NCI-H510A (cell line): Measurements from ENCODE around the gene COX19.

Source experiments
- DNase-seq: peaks from one replicate; lab custom pipeline; 2025; lab: John Stamatoyannopoulos, UW

The COX19 gene, protein sequence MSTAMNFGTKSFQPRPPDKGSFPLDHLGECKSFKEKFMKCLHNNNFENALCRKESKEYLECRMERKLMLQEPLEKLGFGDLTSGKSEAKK

DNA sequence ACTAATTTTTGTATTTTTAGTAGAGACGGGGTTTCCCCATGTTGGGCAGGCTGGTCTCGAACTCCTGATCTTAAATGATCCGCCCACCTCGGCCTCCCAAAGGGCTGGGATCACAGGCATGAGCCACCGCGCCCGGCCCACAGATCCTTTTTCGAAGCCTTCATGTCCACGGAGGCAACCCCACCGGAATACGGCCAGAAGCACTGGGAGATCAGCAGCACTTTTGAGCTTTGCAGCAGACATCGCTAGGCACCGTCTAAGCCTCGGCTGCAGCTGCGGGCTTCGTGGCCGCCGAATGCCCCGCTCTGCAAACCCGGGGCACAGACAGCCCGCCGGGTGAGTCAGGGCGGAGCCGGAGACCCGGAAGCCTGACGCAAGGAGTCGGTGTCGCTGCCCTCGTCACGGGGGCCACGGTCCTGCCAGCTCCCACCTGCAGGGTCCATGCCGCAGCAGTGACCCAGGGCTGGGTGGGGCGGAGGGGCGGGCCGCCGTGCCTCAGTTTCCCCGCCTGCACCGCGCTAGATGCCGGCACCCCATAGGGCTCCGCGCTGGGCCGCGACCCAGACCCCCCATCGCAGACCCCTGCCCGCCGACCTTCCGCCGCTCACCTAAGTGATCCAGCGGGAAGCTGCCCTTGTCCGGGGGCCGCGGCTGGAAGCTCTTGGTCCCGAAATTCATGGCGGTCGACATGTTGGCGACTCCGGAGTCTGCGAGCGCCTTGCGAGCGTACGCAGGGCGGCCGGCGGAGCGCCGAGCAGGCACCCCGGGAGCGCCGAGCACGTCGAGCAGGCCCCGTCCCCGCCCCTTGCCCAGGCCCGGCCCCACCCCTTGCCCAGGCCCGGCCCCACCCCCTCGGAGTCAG is at the start of gene COX19:
Gene COX19 (minus strand): TSS at position 730 of the 862 bp plus-strand sequence. CDS start 40 bp downstream, at position 690.
- DNase-seq, result peak; percentile 47

DNA sequence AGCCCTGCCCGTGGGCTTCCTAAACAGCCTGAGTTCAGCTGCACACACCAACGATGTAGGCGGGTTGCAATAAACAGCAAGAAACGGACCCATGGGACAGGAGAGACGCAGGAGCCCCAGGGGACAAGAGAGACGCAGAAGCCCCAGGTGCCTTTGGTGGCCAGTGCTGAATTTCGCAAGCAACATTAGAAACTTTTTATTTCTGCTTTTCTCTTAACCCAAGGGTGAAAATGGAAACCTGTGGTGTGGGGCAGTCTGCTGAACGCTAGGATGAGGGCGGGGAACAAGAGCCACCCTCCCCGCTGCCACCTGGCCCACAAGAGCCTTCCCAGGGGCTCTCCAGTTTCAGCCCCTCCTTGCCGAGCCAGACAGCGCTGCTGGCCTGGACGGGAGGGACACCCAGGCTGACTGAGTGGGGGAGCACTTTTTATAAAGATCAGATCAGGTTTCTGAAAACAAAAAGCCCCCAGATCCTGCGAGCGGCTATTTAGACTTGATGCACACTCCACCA is 49.0 kb upstream of the COX19 start:
- no peak for DNase-seq

DNA sequence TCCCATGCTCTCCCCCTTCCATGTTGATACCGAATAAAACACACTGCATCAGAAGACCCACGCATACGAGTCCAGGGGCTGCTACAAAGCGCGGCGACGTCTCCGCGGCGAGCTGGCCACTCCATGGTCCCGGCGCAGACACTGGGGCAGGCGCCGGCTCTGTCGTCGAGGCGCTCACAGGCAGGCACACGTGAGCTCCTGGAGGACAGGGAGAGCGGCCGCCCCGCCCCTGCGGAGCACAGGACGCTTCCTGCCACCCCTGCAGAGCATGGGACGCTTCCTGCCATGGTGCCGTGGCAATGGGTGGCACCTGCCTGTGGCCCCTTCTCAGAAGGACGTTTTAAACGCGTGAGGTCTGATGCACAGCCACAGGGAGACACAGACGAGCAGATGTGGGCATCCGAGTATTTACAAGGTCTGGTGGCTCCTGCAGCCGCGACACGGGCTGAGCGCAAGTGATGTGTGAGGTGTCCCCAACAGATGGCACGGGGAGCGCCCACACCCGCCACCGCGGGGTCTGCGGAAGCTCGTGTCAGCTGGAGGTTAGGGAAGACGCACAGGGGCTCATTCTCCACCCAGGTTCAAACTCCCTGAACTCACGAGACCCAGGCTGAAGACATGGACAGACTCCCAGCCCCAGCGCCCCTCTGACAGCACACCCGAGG is 47.6 kb upstream of the COX19 start:
- DNase-seq, result no peak

DNA sequence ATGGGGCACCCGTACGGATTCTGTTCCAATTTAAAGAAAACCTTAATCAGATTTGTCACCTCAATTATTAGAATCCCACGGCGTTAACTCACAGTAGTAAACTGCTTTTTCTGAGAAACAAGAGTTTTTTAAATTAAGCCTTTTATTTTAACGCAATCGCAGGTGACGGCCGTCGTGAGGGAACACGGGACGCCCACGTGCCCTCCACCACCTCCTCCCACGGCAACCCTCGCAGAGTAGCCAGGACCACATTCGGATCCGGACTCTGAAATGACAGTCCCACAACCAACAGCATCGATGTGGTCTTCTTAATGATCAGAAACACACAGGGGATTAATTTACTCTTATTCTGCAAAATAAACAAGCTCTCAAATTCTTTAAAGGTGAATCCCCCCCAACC is 47.0 kb upstream of the COX19 start:
- no peak for DNase-seq

DNA sequence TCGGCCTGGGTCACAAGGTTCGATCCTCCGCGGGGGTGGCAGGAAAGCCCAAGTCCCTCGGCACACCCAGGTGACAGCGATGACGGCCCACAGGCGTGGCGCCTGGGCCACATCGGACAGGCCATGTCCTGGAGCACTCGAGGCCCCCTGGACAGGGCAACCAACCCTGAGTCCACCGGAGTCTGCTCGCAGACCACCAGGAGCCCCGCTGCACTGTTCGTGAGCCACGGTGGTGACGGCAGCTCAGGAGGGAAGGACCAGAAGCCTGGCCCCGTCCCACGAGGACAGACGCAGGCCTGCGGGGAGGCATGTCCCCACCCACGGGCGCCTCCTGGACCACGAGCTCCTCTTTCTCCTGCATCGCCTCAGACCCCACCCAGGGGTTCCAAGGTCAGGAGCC is 46.6 kb upstream of the COX19 start:
- no peak for DNase-seq

DNA sequence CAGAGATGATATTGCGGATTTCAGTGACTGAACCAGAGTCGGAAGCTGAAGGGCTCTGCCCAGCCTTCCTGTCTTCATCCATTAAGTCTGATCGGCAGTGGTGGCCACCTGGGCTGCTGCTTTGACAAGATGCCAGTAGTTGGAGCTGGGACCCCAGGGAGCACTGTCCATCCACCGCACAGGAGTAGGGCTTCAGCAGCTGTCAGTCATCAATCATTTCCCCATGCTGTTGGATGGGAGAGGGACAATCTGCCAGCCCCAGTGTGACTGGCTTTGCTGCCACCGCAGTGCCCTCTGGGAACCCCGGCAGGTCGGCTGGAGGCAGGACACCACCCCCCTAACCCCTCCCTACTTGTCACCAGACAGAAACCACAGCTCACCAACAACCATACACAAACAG is 46.0 kb upstream of the COX19 start:
- no peak for DNase-seq

DNA sequence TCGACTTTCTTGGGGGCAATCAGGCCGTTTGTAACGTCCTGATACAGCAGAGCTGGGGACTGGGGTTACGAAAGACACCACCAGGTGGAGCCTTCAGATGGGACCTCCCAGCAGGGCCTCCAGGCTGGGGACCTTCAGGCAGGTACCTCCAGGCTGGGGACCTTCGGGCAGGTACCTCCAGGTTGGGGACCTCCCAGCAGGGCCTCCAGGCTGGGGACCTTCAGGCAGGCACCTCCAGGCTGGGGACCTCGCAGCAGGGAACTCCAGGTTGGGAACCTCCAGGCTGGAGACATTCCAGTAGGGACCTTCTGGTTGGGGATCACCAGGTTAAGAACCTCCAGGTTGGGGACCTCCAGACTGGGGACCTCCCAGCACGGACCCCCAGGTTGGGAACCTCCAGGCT is 45.5 kb upstream of the COX19 start:
- no peak for DNase-seq

DNA sequence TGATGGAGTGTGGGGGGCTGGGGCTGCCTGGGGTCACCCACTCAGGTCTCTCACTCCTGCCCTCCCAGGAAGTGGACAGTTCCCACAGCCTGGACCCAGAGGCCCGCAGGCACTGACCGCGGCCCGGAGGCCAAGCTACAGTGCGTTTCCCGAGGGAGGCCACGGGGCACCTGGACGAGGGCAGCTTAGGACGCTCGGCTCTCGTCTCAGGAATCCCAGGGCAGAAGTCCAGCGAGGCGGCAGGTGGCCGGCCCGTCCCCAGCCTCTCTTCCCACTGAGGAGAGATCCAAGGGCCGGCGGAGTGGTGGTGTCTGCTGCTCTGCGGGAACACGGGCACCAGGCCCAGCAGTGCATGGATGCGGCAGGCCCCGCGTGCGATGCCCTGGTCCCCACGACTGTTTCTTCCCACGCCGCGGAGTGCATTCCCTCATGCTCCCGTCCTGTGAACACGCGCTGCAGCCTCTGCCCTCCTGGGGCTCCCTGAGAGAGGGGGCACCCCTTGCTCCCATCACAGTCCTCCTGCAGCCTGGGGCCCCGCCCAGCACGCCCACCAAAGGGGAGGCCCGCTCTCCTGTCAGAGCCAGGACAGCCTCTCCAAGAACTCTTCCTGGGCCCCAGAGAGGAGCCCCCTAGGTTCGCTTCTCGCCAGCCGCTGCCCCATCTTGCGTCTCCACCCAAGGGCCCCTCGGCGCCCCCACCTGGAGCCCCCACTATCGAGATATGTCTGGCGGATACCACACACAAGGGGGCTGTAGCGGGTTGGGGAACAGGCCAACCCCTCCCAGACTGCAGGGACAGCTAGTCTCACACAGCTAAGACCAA is 44.7 kb upstream of the COX19 start:
- no peak for DNase-seq

DNA sequence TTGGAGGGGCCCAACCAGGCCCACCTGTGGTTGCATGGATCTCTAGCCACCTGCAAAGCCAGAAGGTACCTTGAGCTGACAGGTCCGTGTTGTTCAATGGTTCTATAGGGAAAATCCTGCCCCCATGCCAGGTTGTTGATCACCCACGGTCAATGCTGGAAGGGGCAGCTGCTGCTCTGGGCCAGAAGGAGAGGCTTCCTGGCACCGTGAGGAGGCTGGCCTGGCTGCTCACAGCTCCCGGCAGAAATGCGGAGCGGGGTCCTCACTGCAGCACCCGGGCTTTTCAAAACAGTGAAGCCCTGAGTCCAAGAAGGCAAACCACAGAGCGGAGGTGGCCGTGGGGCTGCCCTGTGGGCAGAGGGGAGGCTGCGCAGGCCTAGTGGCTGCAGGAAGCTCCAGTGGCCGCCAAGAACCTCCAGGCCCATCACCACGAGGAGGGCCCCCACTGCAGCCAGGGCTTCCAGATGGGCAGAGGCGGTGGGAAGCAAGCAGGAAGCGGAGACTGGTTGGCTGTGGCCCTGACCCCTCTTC is 44.0 kb upstream of the COX19 start:
- DNase-seq, result no peak

DNA sequence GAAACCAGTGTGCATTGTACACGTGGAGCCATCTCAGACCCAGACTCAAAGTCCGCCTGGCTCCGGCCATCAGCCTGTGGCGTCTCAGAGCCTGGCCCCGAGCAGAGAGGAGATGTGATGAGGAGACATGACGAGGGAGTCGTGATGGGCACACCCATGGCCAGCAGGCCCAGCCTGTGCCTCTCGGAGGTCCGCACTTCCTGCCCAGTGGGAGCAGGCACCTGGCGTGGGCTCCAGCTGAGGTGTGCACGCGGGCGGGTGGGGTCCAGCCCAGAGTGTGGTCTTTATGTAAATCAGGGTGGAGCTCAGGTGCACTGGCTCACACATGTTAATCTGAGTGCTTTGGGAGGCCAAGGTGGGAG is 43.0 kb upstream of the COX19 start:
- DNase-seq, result no peak

DNA sequence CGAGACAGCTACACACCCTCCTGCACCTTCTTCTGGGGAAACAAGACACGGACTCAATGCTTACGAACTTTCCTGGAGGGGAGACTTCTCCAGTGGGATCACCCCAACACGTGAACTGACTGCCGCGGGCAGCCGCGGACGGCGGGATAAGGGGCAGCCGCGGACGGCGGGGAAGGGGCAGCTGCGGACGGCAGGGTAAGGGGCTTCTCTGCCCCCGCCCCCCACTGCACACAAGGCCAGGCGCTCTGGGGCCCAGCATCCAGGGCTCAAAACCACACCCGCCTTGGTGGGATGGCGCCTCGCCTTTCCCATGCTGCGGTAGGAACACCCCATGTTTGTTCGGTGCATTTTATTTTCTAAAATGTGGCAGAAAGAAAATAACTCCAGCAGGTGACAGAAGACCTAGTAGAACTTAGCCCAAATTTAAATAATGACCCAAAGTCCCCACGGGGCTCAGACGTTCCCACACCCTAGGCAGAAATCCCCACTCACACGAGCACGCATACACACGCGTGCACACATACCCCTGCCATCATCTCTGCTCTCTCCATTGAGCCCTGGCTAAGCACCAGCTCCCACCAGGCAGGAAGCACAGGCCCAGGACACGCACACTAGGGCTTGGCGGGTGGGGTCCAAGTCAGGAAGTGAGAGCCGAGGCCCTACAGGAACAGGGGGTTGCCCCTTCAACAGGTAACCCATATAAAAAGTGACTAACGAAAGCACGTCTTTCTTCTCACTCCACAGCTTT is 42.4 kb upstream of the COX19 start:
- no peak for DNase-seq

DNA sequence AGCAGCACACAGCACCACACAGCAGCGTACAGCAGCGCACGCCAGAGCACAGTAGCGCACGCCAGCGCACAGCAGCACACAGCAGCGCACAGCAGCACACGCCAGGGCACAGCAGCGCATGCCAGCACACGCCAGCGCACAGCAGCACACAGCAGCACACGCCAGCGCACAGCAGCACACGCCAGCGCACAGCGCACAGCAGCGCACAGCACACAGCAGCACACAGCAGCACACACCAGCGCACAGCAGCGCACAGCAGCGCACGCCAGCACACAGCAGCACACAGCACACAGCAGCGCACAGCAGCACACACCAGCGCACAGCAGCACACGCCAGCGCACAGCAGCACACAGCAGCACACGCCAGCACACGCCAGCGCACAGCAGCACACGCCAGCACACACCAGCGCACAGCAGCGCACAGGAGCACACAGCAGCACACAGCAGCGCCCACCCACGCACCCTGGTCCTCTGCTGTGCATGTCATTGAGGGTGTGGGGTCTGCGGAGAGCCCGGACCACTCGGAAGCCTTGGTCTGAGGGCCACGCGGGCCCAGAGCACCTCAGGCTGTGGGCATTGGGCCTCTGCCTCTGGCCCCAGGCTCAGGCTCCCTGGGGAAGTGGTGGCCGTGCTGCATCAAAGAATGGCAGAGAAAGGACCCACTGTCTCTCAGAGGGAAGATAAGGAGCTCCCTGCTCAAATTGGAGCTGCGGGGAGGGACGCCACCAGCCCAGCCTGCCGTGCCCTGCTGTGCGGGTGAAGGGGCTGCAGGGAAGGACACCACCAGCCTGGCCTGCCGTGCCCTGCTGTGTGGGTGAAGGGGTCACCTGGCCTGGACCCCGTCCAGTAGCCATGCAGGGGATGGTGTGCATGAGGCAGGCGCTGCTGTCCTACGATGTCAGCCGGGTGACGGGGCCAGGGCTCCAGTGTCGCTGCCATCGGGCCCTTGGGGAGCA is 41.5 kb upstream of the COX19 start:
- DNase-seq, result no peak

DNA sequence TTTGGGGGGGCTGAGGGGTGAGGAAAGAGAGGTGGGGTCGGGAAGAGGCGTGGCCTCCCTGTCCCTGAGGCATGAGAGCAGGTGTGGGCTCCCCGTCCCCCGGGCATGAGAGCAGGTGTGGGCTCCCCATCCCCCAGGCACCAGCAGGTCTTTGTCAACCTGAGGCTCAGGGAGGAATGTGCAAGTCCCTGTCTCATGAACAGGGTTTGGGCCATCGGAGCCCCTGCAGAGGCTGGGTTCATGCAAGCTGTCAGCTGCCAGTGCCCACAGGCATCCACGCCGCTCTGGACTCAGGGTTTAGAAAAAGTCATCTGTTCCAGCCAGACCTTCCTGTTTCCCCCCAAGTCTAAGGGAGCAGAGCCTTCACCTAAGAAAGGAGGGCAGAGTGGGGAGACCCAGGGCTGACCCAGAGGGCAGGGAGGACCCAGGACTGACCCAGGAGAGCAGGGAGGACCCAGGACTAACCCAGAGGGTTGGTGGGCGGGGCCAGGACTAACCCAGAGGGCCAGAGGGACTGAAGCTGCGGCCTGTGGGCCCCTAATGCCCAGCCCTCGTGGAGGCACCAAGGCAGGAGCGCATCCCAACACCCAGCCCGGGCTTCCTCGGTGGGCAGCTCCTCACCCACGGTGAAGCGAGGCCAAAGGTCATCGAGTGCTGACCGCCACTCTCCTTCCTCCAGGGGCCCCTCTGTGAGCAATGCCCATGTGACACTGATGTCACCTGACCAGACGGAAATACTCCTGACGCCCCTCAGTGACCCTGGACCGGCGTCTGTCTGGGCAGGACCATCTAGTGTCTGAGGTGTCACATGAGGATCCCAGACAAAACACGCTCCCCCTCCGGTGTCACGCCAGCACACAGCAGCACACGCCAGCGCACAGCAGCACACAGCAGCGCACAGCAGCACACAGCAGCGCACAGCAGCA is 40.1 kb upstream of the COX19 start:
- DNase-seq, result no peak

DNA sequence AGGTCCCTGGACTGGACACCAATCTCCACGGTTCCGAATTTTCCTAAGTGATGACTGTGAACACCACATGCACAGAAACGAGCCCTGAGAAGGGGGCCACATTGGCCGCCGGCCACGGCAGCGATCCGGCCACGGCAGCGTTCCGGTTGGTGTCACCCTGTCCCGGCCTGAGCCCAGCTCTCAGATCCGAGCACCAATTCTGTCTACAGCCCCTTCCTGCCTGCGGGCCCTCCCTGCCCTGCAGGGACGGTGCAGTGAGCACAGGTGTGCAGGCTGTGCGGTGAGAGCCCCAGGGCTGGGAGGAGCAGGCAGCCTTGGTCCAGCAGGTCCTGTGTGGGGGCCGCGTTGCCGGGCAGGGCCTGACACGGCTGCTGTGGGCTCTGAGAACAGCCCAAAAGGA is 39.3 kb upstream of the COX19 start:
- no peak for DNase-seq

DNA sequence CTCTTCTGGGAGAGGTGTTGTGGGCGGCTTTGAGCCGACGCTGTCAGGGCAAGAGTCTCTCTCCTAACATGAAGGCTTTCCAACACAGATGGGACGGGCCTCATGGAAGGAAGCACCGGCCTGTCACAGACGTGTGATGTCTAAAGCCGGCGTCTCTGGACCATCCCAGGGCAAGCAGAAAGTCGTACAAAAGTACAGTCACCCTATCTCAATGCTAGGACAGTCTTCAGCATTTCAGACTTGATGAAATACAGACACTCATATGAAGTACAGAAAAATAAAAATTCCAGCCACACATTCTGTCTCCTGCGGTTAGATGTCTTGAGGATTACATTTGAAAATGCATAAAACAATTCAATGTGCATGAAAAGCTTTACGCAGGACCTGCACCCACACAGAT is 38.2 kb upstream of the COX19 start:
- DNase-seq, result no peak

DNA sequence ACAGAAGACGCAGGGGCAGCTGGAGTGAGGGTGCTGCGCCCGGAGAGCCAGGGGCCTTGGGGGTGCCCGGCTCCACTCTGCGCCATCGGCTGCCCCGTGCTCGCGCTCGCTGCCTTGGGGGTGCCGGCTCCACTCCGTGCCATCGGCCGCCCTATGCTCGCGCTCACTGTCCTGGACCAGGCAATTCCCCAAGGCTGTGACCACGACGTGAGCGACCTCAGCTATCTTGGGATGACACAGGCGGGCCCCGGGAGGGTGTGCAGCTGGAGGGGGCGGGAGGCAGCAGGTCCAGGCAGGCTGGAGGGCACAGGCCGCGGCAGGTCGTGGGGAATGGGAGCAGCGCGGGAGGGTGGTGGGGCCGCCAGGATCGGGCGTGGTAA is 37.4 kb upstream of the COX19 start:
- no peak for DNase-seq

DNA sequence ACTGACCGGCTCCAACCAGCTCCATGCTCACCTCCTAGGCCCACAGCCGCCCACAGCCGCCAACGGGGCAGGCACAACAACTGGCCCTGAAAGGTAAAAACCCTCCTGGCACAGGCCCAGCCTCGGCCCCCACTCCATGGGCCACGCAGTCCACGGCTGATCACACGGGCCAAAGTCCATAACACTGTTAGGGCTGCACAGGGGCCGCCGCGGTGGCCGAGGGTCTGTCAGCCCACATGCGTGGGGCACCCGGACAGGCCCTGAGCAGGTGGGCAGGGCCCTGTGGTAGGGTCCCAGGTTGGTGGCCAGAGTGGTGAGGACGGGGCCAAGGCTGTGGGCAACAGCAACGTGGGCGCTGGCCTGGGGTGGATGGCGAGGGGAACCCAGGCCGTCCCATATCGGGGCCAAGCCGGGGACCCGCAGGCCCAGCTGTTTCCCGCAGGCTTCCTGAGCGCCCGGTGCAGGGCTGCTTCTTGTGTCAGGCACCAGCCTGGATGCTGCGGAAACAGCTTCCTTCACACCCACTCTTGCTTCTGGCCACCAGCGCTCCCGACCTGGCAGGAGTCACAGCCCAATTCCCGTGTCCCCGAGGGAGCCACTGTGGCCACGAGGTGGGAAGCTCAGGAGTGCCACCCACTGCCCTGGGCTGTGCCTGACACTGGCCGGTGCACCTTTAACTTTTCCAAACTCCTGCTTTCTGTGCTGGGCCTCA is 36.8 kb upstream of the COX19 start:
- DNase-seq, result no peak

DNA sequence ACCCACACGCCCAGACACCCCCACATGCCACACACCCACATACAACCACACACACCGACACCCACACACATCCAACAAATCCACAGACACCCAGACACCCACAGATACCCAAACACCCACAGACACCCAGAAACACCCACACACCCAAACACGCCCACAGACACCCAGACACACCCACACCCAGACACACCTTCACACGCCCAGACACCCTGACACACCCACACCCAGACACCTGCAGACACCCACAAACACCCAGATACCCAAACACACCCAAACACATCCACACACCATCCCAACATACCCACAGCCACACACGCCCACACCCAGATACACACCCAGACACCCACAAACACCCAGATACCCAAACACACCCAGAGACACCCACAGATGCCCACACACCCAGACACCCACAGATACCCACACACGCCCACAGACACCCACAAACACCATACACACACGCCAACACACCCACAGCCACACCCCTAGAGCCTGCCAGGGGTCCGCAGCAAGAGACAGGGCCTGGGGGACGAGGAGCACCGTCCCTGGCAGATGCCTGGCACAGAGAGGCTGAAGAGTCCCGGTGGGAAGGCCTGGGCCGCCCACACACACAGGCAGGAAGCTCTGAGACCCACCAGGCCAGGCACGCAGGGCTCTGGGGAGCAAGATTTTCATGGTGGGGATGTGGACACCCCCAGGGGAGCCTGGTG is 36.1 kb upstream of the COX19 start:
- no peak for DNase-seq
